GM21619 (cell line): Measurements from ENCODE around the gene HS3ST3B1.

Source experiments
- ATAC-seq: cut with Tn5 transposase; IDR thresholded peaks from one replicate; pipeline ENCODE4 v1.9.1; 2021; ENCODE audit not compliant: unreplicated experiment

Gene HS3ST3B1

GRCh38 chr17:14320734-14321475 is 20.0 kb downstream of the HS3ST3B1 start:
- ATAC-seq = no peak

- no peak for ATAC-seq
Observed at GRCh38 chr17:14321476-14321949, 20.6 kb downstream of the HS3ST3B1 start.

DNA sequence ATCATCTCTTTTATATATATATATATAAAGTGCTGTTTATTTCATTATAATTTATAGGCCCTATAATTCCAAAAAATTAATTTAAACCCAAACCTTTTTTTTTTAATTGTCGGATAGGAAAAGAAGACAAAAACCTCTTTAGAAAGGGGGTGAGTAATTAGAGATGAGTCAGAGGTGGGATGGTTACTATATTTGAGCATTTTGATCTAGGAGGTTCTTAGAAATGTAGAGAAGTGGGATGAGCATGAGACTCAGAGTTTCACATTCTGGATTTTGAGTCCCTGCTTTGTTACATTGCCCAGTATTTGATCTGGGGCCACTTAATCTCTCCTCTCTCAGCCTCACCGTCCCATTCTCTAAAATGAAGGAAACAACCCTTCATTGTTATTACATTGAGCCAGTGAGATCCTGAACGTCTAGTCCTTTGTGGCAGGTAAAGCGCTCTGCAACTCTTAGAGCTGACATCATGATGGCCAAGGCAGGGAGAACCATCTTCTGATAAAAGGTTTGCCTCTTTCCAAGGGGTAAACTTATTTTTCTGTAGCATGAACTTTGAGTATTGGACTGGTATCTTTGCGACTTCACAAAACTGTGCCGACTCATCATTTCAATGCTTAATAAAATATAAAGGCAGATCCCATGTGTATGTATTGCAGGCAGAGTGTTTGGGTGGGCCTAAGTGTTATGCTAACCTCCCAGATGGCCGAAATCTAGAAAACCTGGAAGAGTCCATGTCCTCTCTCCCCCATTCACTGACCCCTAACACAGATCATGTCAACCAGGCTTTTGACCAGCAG is 21.3 kb downstream of the HS3ST3B1 start:
- no peak for ATAC-seq

GRCh38 chr17:14323522-14323981 is 22.7 kb downstream of the HS3ST3B1 start:
- ATAC-seq = no peak

DNA sequence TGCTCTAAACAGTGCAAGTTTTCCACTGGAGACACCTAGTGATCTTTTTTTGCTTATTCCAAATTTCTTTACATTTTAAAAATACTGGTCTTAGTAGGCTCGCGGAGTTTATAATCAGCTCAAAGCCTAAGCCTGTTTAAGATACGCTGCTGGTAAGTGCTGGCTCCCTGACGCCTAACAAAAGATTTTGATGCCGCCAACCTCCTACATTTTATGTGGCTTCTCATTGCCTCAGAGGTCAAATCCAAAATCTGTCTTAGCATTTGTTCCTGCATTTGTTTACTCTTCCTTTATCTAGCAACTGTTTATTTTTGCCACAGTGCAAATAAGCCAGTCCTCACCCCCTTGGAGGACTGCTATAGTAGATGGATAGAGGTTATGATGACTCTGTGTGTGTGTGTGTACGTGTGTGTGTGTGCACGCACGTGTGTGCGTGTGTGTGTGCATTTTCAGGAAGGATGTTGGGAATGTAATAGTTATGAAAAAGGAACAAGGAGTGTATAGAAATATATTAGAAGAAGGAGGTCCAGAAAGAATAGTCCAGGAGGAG is 24.8 kb downstream of the HS3ST3B1 start:
- ATAC-seq = no peak

GRCh38 chr17:14329900-14330491 is 29.1 kb downstream of the HS3ST3B1 start:
- no peak for ATAC-seq

DNA sequence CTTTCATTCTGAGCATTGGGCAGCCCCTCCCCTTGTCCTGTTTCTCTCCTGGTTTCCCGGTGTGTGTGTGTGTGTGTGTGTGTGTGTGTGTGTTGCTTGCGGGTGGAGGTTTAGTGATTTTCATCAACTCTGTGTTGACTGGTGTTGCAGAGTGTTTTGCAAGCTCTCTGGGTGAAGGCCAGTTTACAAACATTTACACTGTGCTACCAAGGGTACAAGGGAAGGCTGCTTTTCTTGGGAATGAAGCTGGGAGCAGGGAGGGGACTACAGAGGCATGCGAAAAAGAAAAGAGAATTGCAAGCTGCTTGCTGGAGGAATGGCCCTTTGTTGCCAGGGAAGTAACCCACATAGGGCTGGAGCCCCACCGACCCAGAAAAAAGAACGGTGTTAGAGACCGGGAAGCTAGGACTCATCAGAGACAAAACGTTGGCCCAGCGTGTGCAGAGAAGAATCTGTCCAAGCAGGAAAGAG is 29.6 kb downstream of the HS3ST3B1 start:
- no peak for ATAC-seq

DNA sequence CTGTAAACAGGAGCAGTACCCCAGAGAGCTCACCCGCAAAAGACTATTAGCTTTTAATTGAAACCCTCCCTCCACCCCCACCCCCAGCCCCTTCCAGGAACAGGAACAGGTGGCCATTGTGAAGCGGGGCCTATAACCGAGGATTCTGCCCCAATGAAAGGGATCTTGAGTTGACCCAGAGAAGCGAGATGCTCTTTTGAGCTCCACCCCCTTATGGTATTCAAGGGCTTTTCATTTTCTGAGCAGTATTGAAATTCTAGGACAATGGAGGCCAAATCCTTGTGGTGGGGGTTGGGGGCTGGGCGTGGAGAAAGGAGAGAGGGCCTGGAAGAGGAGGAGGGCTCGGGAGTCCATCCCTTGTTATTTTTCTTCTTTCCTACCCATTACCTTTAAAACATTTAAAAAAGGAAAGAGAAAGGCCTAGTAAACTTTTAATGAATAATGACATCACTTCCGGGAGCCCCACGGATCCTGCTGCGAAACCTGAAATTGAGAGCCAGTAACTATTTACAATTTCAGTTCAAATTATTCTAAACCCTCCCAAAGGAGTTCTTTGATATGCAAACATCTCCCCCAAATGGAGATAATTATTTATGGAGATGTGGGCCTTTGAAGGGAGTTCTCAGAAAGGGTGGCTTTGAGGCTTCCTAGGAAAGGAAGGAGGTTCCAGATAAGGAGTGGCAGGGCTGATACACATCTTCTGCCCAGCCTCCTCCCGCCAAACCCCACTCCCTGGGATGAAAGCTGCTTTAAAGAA is 30.5 kb downstream of the HS3ST3B1 start:
- no peak for ATAC-seq

GRCh38 chr17:14331982-14332298 is 31.1 kb downstream of the HS3ST3B1 start:
- ATAC-seq = no peak

DNA sequence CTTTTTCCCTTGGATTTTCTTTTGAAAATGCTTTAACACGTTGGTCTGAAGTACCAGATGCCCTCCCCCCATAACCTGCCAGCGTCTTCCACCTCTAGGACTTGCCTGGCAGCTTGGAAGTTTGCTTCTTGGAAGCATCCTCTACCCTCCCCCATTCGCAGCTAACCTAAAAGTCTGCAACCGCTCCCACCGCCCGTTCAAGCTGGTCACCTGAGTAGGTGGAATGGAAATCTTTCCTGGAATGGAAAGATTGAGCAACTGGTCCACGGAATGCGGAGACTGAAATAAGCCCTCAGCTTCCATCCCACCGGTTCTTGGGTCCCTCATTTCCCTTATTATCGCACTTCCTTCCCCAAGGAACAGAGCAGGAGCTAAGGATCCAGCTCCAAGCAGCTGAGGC is 31.4 kb downstream of the HS3ST3B1 start:
- ATAC-seq = no peak

- ATAC-seq = no peak
Observed at GRCh38 chr17:14333506-14333905, 32.6 kb downstream of the HS3ST3B1 start.

GRCh38 chr17:14334276-14334840 is 33.5 kb downstream of the HS3ST3B1 start:
- ATAC-seq = no peak

DNA sequence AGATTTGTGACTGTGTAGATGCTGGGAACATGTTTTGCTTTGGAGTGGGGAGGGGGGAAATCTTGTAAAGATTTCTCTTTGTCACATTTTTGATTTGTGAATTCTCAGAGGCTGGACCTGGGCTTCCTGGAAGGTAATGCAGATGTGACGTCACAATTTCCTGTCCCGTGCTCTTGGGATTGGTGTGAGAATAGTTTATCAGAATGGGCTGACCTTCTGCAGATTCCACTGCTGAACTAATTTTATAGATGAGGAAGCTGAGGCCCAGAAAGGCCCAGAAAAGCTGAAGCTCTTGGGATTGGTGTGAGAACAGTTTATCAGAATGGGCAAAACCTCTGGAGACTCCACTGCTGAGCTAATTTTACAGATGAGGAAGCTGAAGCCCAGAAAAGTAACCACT is 34.0 kb downstream of the HS3ST3B1 start:
- no peak for ATAC-seq

GRCh38 chr17:14336418-14336817 is 35.5 kb downstream of the HS3ST3B1 start:
- ATAC-seq = no peak

DNA sequence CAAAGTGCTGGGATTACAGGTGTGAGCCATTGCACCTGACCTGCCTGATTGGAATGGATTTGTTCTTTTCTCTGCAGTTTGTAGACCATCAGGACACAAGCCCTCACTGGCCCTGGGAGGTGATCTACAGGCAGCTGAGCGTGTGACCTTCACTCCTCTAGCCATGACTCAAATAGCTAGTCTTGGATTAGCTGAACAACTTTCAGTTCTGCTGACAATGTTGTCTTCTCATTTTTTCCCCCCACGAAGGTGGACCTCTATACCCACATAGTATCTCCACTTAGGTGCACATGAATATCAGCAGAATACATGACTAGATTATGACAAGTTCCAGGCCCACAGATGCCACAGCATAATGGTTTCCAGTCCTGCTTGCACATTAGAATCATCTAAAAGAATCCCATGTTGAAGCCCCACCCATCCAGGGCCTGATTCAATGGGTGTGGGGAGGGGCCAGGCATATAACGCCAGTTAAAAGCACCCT is 36.8 kb downstream of the HS3ST3B1 start:
- ATAC-seq = peak; percentile 80

- ATAC-seq = no peak
Observed at GRCh38 chr17:14340857-14341754, 40.2 kb downstream of the HS3ST3B1 start.

- ATAC-seq = no peak
Observed at GRCh38 chr17:14341866-14342265, 41.0 kb downstream of the HS3ST3B1 start.

DNA sequence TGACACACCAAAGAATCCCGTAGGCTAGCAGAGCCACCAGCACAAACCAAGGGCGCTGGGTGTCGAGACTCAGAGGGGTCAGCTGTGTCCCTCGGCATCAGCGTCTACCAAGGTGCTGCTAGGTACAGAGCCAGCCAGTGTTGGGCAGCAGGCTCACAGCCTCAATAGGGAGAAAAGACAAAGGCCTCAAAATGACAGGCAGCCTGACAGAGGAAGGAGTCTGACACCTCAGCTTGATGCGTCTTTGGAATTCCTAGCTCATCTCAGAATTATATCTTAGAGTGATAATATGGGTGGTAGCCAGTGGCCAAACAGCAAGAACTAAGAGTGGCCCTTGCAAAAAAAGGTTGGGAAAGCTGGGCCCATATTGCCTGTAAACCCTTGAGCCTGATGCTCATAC is 45.9 kb downstream of the HS3ST3B1 start:
- ATAC-seq = no peak

GRCh38 chr17:14351493-14351892 is 50.6 kb downstream of the HS3ST3B1 start:
- peak; percentile 74 for ATAC-seq
